ACHN (cell line): ENCODE measurements around the gene PTOV1.

Experiments used
- DNase-seq: peaks from one replicate; pipeline ENCODE4 v3.0.0-alpha.2; 2015
- in situ Hi-C: cut with HindIII; loops from 2 replicates; pipeline ENCODE4 v1.10.0; 2017; ENCODE audit warnings: low sequenced_read_pairs, low pct_ligation_motif_present, low pct_unique_long_range_greater_than_20kb

Gene PTOV1

GRCh38 chr19:49850487-49851342 lies at the start of gene PTOV1:
Gene PTOV1 (plus strand): TSS chr19:49851159.
- in situ Hi-C loops, result no loop called here
- DNase-seq, result peak; percentile 87

- no peak for DNase-seq
- in situ Hi-C loops, result no loop called here
Observed at GRCh38 chr19:49801401-49801888, 49.5 kb upstream of the PTOV1 start.

GRCh38 chr19:49801966-49802661 lies 48.8 kb upstream of the PTOV1 start:
- in situ Hi-C loops, result no loop called here
- DNase-seq, result peak; percentile 81

- in situ Hi-C loops, result no loop called here
- no peak for DNase-seq
Observed at GRCh38 chr19:49802836-49803528, 48.0 kb upstream of the PTOV1 start.

- no peak for DNase-seq
- in situ Hi-C loops, result no loop called here
Observed at GRCh38 chr19:49803529-49803856, 47.5 kb upstream of the PTOV1 start.

- DNase-seq, result no peak
- in situ Hi-C loops, result no loop called here
Observed at GRCh38 chr19:49805822-49806619, 44.9 kb upstream of the PTOV1 start.

- no peak for DNase-seq
- in situ Hi-C loops, result no loop called here
Observed at GRCh38 chr19:49806620-49806959, 44.4 kb upstream of the PTOV1 start.

- in situ Hi-C loops, result no loop called here
- no peak for DNase-seq
Observed at GRCh38 chr19:49807058-49807903, 43.7 kb upstream of the PTOV1 start.

- no peak for DNase-seq
- in situ Hi-C loops, result no loop called here
Observed at GRCh38 chr19:49807904-49808675, 42.9 kb upstream of the PTOV1 start.

GRCh38 chr19:49808711-49809159 lies 42.2 kb upstream of the PTOV1 start:
- peak; percentile 81 for DNase-seq
- in situ Hi-C loops, result no loop called here

GRCh38 chr19:49809160-49809940 lies 41.6 kb upstream of the PTOV1 start:
- peak; percentile 22 for DNase-seq
- in situ Hi-C loops, result no loop called here

- in situ Hi-C loops, result no loop called here
- DNase-seq, result no peak
Observed at GRCh38 chr19:49809941-49810389, 41.0 kb upstream of the PTOV1 start.

- DNase-seq, result no peak
Observed at GRCh38 chr19:49811328-49811727, 39.6 kb upstream of the PTOV1 start.

GRCh38 chr19:49812452-49812996 lies 38.4 kb upstream of the PTOV1 start:
- in situ Hi-C loops, result no loop called here
- DNase-seq, result no peak

More at GRCh38 chr19:49811328-49811727, 39.6 kb upstream of the PTOV1 start:
- in situ Hi-C loops, result no loop called here

GRCh38 chr19:49812997-49813861 lies 37.7 kb upstream of the PTOV1 start, which contains the start of gene FUZ:
Gene FUZ (minus strand): TSS chr19:49813292. CDS start chr19:49813106, 186 bp downstream.
- in situ Hi-C loops, result no loop called here
- DNase-seq, result peak; percentile 96
